Activated gamma-delta T cell (primary cell): ENCODE results near the gene TECTB.
"Not testable (repeated sequence)": the region's sequence is repeated elsewhere in the genome, so short reads cannot be mapped to it uniquely, and the experiment has no call there.

Experiments used
- DNase-seq: peaks from one replicate; lab custom pipeline; 2025; lab: John Stamatoyannopoulos, UW
- total RNA-seq, 2 donors: gene quantifications; one replicate each; lab custom pipeline; 2026; lab: John Stamatoyannopoulos, UW

Gene TECTB
- 0 reads per million in 2 donors for total RNA-seq

GRCh38 chr10:112283100-112283499, at the start of gene TECTB:
TECTB (plus strand) TSS chr10:112283400; CDS start chr10:112283735, 335 bp downstream.
- DNase-seq = no peak

GRCh38 chr10:112235141-112235540, 48.1 kb upstream of the TECTB start:
- DNase-seq = no peak

- no peak for DNase-seq
Measured at GRCh38 chr10:112235920-112236319, 47.3 kb upstream of the TECTB start.

- no peak for DNase-seq
Measured at GRCh38 chr10:112236486-112236885, 46.7 kb upstream of the TECTB start.

- no peak for DNase-seq
Measured at GRCh38 chr10:112239347-112239746, 43.9 kb upstream of the TECTB start.

GRCh38 chr10:112240441-112240840, 42.8 kb upstream of the TECTB start:
- no peak for DNase-seq

GRCh38 chr10:112241651-112242341, 41.4 kb upstream of the TECTB start:
- DNase-seq = no peak

GRCh38 chr10:112242769-112243168, 40.4 kb upstream of the TECTB start:
- DNase-seq = no peak

- DNase-seq = no peak
Measured at GRCh38 chr10:112243713-112244112, 39.5 kb upstream of the TECTB start.

GRCh38 chr10:112244197-112244596, 39.0 kb upstream of the TECTB start:
- no peak for DNase-seq

- DNase-seq = no peak
Measured at GRCh38 chr10:112247791-112248190, 35.4 kb upstream of the TECTB start.

- DNase-seq = no peak
Measured at GRCh38 chr10:112248584-112249295, 34.5 kb upstream of the TECTB start.

GRCh38 chr10:112249722-112250121, 33.5 kb upstream of the TECTB start:
- DNase-seq = no peak

GRCh38 chr10:112250555-112250954, 32.6 kb upstream of the TECTB start:
- DNase-seq = no peak

- DNase-seq = not testable (repeated sequence)
Measured at GRCh38 chr10:112251238-112251637, 32.0 kb upstream of the TECTB start.

- no peak for DNase-seq
Measured at GRCh38 chr10:112258407-112258806, 24.8 kb upstream of the TECTB start.

GRCh38 chr10:112259688-112260087, 23.5 kb upstream of the TECTB start:
- DNase-seq = no peak

- DNase-seq = no peak
Measured at GRCh38 chr10:112260831-112261230, 22.4 kb upstream of the TECTB start.

GRCh38 chr10:112261281-112261822, 21.8 kb upstream of the TECTB start:
- no peak for DNase-seq

- no peak for DNase-seq
Measured at GRCh38 chr10:112262546-112262945, 20.7 kb upstream of the TECTB start.

GRCh38 chr10:112265745-112266144, 17.5 kb upstream of the TECTB start:
- DNase-seq = no peak

GRCh38 chr10:112269266-112269665, 13.9 kb upstream of the TECTB start:
- DNase-seq = no peak

GRCh38 chr10:112271982-112272381, 11.2 kb upstream of the TECTB start:
- no peak for DNase-seq
